Tibial artery (tissue), 4 donors: ENCODE data around the gene C9orf78.

Experiments used
- DNase-seq, 2 donors: peaks; one replicate each; pipeline ENCODE4 v3.0.0-alpha.2; 2019
- H3K27ac ChIP-seq, 2 donors: fragments of 200-600 bp; sonication (generic) in 1 of 2; 1 replicate in 1 of 2; 2 replicates in 1 of 2; pipeline ENCODE4 v1.5.1; 2018 to 2019; ENCODE audit warnings: mild to moderate bottlenecking in 1 of 2
- H3K27me3 ChIP-seq, 2 donors: fragments of 200-600 bp; sonication (generic) in 1 of 2; one replicate each; pipeline versions ENCODE4 v1.5.1 to v1.6.0; 2016 to 2019
- H3K36me3 ChIP-seq, 3 donors: fragments of 200-600 bp; sonication (generic) in 2 of 3; one replicate each; pipeline ENCODE4 v1.5.1; 2016 to 2019; ENCODE audit warnings: mild to moderate bottlenecking in 2 of 3
- H3K4me1 ChIP-seq, 4 donors: fragments of 200-600 bp; sonication (generic) in 2 of 4; 1 replicate in 3 of 4; 2 replicates in 1 of 4; pipeline ENCODE4 v1.5.1; 2016 to 2019
- H3K4me3 ChIP-seq, 2 donors: fragments of 200-600 bp; sonication (generic) in 1 of 2; 1 replicate in 1 of 2; 2 replicates in 1 of 2; pipeline ENCODE4 v1.5.1; 2018 to 2019; ENCODE audit warnings: mild to moderate bottlenecking in 2 of 2
- H3K9me3 ChIP-seq, 3 donors: fragments of 200-600 bp; sonication (generic) in 1 of 3; one replicate each; pipeline ENCODE4 v1.5.1; 2016 to 2019
- intact Hi-C: fragments of 100-400 bp; cut with DNase I; formaldehyde crosslinking; loops from one replicate; pipeline ENCODE4 v1.15.0; 2023; ENCODE audit warnings: low total_unique reads
- TF ChIP-seq, protein P1 (sequence below), 2 experiments: fragments of 200-600 bp in 1 of 2; fragments of 450-650 bp in 1 of 2; IDR thresholded peaks; one replicate each; pipeline ENCODE4 v1.5.1; 2017 to 2019; ENCODE audit warnings: antibody characterized with exemption in 2 of 2, mild to moderate bottlenecking in 1 of 2, moderate library complexity in 1 of 2

Gene C9orf78

GRCh38 chr9:129879991-129880653 lies 45.0 kb upstream of the C9orf78 start:
- no peaks in the 10 kb centered on the region for H3K9me3 ChIP-seq
- no peak for DNase-seq
- peaks cover 0 to 25% (median 22%) of the 10 kb centered on the region in 3 donors for H3K36me3 ChIP-seq
- TF ChIP-seq, protein P1, sequence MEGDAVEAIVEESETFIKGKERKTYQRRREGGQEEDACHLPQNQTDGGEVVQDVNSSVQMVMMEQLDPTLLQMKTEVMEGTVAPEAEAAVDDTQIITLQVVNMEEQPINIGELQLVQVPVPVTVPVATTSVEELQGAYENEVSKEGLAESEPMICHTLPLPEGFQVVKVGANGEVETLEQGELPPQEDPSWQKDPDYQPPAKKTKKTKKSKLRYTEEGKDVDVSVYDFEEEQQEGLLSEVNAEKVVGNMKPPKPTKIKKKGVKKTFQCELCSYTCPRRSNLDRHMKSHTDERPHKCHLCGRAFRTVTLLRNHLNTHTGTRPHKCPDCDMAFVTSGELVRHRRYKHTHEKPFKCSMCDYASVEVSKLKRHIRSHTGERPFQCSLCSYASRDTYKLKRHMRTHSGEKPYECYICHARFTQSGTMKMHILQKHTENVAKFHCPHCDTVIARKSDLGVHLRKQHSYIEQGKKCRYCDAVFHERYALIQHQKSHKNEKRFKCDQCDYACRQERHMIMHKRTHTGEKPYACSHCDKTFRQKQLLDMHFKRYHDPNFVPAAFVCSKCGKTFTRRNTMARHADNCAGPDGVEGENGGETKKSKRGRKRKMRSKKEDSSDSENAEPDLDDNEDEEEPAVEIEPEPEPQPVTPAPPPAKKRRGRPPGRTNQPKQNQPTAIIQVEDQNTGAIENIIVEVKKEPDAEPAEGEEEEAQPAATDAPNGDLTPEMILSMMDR (IDR thresholded peaks at IDR 0.05) = no peak
- no peak overlapping the region for H3K27ac ChIP-seq
- no peaks in the 10 kb centered on the region for H3K27me3 ChIP-seq
- peaks cover 0 to 16% (median 15%) of the 10 kb centered on the region in 4 donors for H3K4me1 ChIP-seq
- intact Hi-C loops = loop anchor here (5.0 to 10.0 kb wide), 2 partner anchors 43 to 65 kb away; partner anchors contain the start of genes C9orf78 and USP20
- H3K4me3 ChIP-seq = no peak overlapping the region

GRCh38 chr9:129879103-129879699 lies 44.1 kb upstream of the C9orf78 start:
- Histone ChIP-seq H3K4me1 (peaks cover 0 to 9% (median 6%) of the 10 kb centered on the region in 4 donors), H3K27me3 (no peaks in the 10 kb centered on the region), H3K36me3 (peaks cover 0 to 35% (median 22%) of the 10 kb centered on the region in 3 donors), H3K4me3 (no peak overlapping the region), H3K27ac (no peak overlapping the region), H3K9me3 (no peaks in the 10 kb centered on the region)
- DNase-seq = no peak
- intact Hi-C loops = no loop called here
- TF ChIP-seq, protein P1 (IDR thresholded peaks at IDR 0.05) = no peak

DNA sequence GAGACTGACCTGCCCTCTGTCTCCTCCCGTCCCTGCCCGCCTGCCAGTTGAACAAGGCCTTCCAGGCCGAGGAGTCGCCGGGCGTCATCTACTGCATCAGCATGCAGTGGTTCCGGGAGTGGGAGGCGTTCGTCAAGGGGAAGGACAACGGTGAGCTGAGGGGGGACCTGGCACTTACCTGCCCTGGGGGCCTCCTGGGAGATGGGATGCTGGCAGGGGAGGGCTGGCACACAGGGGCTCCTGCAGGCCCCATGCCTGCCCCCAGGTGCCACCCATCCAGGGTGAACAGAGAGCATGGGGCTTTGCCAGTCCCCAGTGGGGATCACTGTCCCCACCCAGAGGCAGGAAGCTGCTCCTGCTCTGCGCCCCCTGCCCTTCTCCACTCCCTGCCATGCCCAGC lies 43.2 kb upstream of the C9orf78 start:
- Histone ChIP-seq H3K27ac (no peak overlapping the region), H3K9me3 (no peaks in the 10 kb centered on the region), H3K4me1 (no peaks in the 10 kb centered on the region), H3K4me3 (no peak overlapping the region), H3K27me3 (no peaks in the 10 kb centered on the region), H3K36me3 (peaks cover 0 to 43% (median 22%) of the 10 kb centered on the region in 3 donors)
- intact Hi-C loops = no loop called here
- TF ChIP-seq, protein P1 (IDR thresholded peaks at IDR 0.05) = no peak
- DNase-seq = no peak

DNA sequence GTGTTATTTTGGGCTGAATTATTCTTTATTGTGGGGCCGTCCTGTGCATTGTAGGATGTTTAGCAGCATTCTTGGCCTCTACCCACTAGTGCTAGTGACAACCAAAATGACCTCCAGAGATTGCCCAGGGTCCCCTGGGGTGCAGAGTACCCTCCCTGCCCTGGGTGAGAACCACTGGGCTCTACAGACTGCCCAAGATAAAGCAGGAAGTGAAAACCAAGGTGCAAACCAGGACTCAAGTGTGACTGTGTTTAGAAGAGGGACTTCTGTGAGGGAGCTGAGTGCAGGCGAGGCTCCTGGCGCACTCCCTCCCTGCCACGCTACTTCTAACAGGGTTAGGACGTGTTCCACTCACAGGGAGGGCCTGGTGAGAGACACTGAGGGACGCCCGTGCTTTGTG lies 41.7 kb upstream of the C9orf78 start:
- intact Hi-C loops = no loop called here
- peaks cover 0 to 43% (median 19%) of the 10 kb centered on the region in 3 donors for H3K36me3 ChIP-seq

GRCh38 chr9:129875687-129876395 lies 40.8 kb upstream of the C9orf78 start:
- no peak overlapping the region for H3K27ac ChIP-seq
- H3K27me3 ChIP-seq = no peaks in the 10 kb centered on the region
- no peak overlapping the region for H3K4me3 ChIP-seq
- peaks cover 7 to 43% (median 10%) of the 10 kb centered on the region in 3 donors for H3K36me3 ChIP-seq
- no peaks in the 10 kb centered on the region for H3K9me3 ChIP-seq
- TF ChIP-seq, protein P1 (IDR thresholded peaks at IDR 0.05) = no peak
- no peak for DNase-seq
- intact Hi-C loops = no loop called here
- no peaks in the 10 kb centered on the region for H3K4me1 ChIP-seq

More for the DNA sequence above, 41.7 kb upstream of the C9orf78 start:
- TF ChIP-seq, protein P1 (IDR thresholded peaks at IDR 0.05) = no peak
- Histone ChIP-seq H3K4me3 (no peak overlapping the region), H3K9me3 (no peaks in the 10 kb centered on the region), H3K4me1 (no peaks in the 10 kb centered on the region), H3K27ac (no peak overlapping the region), H3K27me3 (no peaks in the 10 kb centered on the region)
- DNase-seq = no peak
